GM21367 (cell line): ENCODE results near the gene FGF19.
"Not testable (repeated sequence)": the region's sequence is repeated elsewhere in the genome, so short reads cannot be mapped to it uniquely, and the experiment has no call there.

Experiments used
- ATAC-seq: cut with Tn5 transposase; IDR thresholded peaks from one replicate; pipeline ENCODE4 v1.9.1; 2021; ENCODE audit not compliant: unreplicated experiment

FGF19 gene

DNA sequence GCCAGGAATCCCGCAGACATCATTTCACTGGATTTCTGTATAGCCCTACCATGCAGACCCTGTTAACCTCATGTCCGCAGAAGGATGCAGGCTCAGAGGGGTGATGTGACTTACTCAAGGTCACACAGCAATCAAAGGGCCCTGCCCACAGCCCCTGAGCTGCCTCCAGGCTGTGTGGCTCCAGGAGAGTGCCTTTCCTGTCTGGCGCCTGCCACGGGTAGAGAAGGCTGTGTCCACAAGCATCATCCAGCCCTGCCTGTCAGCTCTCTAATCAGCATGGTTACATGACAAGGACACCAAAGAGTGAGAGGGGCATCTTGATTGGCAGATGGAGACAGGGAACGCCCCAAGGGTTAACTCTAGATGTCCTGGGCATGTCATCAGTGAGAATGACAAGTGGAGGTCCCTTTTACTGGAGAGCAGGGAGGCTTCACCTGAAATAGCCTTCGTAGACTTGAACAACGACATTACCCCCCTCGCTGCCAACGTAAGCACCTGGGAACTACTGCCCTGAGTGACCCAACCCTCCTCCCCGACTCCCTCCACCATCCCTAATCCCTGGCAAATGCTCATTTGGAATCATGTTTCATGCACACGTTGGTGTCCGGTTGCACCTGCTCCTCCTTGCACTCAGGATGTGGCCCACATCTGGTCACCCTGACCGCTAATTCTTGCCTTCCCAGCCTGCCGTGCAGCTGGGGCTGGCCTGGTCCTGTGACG, 6.9 kb downstream of the FGF19 start:
- no peak for ATAC-seq

GRCh38 chr11:69695995-69696394, 7.8 kb downstream of the FGF19 start:
- ATAC-seq, result not testable (repeated sequence)

- ATAC-seq, result no peak
Measured at GRCh38 chr11:69695581-69695980, 8.2 kb downstream of the FGF19 start.

- ATAC-seq, result no peak
Measured at GRCh38 chr11:69694781-69695180, 9.0 kb downstream of the FGF19 start.

DNA sequence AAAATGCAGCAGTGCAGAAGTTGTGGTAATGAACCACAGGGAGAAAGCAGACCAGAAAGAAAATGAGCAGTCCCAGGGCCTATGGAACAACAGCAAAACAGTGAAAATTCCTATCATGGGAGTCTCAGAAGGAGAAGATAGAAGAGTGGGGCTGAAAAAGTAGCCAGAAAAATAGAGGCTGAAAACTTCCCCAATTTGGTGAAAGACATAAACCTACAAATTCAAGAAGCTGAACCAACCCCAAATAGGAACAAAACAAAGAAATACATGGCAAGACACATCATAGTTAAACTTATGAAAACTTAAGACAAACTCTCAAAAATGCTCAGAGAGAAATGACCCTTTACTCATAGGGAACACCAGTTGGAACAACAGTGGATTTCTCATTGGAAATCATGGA, 11.4 kb downstream of the FGF19 start:
- ATAC-seq, result no peak

DNA sequence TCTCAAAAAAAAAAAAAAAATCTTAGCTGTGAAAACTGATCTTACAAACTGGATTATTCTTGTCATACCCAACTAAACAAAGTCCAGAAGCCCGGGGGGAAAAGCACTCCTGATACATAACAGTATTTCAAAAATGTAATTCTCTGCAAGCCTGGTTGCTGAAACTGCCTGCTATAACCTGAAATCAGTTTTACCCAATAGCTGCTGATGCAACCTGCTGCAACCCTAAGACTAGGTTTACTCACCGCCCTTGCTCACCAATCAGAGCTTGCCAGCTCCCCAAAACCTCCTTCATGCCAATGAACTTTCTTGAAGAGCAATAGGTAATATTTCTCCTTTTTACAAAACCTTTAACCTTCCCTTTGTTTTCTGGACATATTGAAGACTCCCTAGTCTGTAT, 12.4 kb downstream of the FGF19 start:
- ATAC-seq, result no peak

GRCh38 chr11:69689484-69690319, 14.1 kb downstream of the FGF19 start:
- no peak for ATAC-seq

DNA sequence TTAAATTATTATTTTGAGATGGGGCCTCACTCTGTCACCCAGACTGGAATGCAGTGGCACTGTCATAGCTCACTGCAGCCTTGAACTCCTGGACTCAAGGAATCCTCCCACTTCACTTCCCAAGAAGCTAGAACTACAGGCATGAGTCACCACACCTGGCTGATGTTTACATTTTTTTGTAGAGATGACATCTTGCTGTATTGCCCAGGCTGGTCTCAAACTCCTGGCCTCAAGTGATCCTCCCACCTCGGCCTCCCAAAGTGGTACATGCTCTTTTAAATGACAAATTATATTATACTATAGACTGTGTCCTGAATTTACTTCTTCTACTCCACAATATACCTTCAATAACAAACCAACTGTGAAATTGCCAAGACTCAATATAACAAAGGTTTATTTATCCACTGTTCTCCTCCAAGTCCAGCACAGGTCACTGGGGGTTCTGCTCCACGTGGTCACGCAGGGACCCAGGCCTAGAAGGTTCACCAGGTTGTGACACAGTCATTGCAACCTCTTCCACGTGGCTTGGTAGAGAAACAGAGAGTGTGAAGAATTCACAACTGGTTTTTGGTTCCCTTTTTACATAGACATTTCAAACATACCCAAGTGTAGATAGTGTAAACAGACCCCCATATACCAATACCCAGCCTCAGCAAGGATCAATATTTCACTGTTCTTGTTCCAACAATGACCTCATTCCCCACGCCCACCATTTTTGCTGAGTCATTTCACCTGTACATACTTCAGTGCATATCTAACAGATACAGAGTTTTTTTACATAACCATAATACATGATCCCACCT, 15.7 kb downstream of the FGF19 start:
- ATAC-seq, result not testable (repeated sequence)

DNA sequence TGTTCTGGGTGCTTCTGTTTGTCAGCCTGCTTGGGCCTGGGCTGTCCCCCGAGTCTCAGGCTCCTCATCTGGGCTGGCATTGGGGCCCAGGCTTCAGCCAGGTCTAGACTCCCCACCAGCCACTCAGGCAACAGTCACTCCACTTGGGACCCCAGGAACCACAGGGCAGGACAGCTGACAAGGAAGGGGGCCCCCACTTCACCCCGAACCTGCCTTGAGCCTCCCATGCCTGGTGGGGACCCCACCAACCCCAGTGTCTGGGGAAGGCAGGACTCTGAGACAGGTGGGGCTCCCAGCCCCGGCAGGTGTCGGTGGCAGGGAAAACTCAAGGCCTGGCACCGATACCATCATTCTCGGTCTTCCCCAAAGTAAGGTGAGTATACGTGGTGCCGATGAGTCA, 17.0 kb downstream of the FGF19 start:
- no peak for ATAC-seq

- no peak for ATAC-seq
Measured at GRCh38 chr11:69686452-69686851, 17.4 kb downstream of the FGF19 start.

- ATAC-seq, result no peak
Measured at GRCh38 chr11:69685348-69685747, 18.5 kb downstream of the FGF19 start.

GRCh38 chr11:69684651-69685050, 19.2 kb downstream of the FGF19 start:
- no peak for ATAC-seq

DNA sequence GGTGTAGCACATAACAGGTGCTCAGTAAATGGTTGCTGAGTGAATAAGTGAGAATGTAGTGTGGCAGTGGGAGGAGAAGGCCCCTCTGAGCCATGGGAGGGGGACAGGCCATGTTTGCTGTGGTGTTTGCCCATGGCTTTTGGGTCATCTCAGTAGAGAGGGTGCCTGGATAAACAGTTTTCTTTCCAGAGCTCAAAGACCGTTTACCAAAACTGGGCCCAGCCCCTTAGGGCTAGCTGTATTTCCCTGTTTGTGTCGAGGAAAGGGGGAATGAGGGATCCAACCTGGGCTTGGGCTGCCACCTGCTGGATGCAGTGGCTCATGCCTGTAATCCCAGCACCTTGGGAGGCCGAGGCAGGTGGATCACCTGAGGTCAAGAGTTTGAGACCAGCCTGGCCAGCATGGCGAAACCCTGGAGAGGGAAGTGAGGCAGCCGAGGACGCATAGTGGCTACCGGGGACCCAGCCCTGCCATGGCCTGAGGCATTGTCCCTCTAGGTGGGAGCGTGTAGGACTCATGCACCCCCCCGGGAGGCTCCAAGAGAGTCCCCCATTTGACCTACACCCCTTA, 20.0 kb downstream of the FGF19 start:
- no peak for ATAC-seq

DNA sequence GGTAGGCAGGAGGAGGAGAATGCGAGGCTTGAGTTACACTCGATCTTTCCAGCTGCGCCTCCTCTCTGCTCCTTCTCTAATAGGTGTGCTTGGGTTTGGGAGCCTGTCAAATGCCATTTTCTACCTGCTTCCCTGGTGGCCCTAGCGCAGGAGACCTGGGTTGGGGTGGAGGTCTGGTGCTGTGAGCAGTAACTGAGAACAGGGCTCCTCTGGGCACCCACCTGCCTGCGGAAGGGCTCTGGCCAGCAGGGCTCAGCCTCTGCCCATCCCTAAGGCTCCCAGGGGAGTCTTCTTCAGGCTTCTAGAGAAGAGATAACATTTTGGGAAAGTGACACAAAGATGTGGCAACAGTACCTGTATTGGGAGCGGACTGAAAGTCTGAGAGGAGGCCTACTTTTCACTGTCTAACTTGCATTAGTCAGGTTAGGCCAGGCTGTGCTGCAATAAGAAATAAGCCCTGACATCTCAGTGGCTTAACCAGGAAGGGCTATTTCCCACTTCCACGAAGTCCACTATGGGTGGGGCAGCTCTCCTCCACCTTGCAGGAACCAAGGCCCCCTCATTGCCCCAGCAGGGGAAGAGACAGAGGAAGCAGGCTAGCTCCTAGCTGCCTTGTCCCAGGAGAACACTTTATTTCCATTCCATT, 21.0 kb downstream of the FGF19 start:
- no peak for ATAC-seq

- no peak for ATAC-seq
Measured at GRCh38 chr11:69682221-69682620, 21.6 kb downstream of the FGF19 start.

- no peak for ATAC-seq
Measured at GRCh38 chr11:69680688-69681087, 23.1 kb downstream of the FGF19 start.

GRCh38 chr11:69677749-69678148, 26.1 kb downstream of the FGF19 start:
- ATAC-seq, result no peak

DNA sequence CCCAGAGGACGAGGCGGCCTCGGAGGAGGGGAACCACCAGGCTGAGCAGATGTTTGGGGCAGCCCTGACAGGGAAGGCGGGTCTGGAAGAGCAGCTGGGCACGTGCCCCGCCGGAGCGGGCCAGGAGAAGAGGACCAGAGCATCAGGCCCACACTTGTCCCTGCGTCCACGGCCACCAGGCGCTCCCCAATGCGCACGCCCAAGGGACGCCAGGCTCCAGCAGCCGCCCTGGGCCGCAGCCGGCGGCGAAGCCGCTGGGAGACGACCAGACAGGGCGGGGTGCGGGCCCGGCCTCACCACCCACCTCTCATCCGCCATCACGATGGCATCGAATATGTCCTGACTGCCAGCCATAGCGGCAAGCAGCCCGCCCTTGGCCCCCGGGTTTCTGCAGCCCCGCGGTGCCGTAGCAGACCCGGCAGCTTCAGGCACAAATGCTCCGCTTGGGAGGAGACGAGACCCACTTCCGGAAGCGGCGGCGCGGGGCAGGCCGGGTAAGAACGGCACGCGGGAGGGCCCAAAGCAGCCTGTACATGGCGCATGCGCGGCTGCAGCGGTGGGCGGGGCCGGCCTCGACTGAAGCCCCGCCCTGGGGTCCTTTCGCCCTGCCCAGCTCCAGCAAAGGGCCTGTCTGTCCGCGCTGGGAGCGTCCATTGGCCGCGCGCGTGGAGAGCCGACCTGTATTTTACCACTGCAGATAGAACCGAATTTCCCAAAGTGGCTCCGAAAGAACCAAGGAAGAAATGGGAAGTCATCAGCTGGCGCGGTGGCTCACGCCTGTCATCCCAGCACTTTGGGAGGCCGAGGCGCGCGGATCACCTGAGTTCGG, 28.7 kb downstream of the FGF19 start, which contains the start of gene LTO1:
TSS of gene LTO1 (minus strand) at position 468 of the 829 bp plus-strand sequence. CDS start at position 354, 114 bp downstream.
- peak; percentile 68 for ATAC-seq

DNA sequence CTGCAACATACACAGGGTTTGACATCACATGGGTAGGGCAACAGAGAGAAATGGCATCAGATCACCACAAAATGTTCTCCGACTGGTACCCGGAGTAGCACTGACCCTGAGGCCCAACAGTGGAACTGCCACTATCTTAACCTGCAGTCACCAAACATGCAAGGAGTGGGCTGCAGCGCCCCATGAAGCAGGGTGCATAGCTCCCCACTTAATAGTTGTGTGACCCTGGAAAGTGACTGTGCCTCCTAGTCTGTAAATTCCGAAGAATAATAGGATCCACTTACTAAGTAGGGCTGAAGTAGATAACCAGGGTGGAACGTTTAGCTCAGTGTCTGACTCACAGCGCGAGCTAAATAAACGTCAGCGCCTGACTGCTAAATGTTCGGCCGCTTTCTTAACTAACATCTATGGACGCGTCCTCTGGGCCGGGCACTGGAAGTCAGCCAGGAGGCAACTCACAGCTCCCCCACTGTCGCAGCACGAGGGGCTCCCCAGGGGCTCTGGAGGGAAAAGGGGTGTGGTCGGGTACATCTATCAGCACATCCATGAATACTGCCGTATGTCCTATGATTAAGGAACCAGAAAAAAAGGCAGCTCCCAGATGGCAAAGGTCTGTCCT, 29.4 kb downstream of the FGF19 start:
- no peak for ATAC-seq
